ENCODE data around the gene PTPRN2. TPM values are rescaled to one million over a fixed set of nuclear protein-coding genes. Genes with fewer than 3 reads are reported as not detected.

PTPRN2 gene
- total and polyA plus RNA-seq, 2 donors (not counting 3 experiments of a cell fraction or from before 2014, with no cell fraction given): 0.62 to 0.88 TPM

GRCh38 chr7:157841773-157842370 lies 745.8 kb downstream of the PTPRN2 start:
- dilution Hi-C loops (cut with MboI; ENCODE audit: extremely low pct_ligation_motif_present, low sequenced_read_pairs): no loop called here
- CTCF ChIA-PET: no interaction called here

More at GRCh38 chr7:157841773-157842370, 745.8 kb downstream of the PTPRN2 start:
- no peaks in the 10 kb centered on the region for H4K20me1 ChIP-seq (replicated peaks; ENCODE audit: control insufficient read depth, extremely low read depth, insufficient read depth, low read length)
- no peak overlapping the region for H3K27ac ChIP-seq (ENCODE audit: insufficient read depth, low read depth, low read length)
- intact Hi-C loops (cut with micrococcal nuclease): no loop called here
- no peak overlapping the region for H2AFZ ChIP-seq (ENCODE audit: low read depth, low read length)
- POLR2A ChIA-PET: no interaction called here
- no peaks in the 10 kb centered on the region for H3K9me1 ChIP-seq (replicated peaks; ENCODE audit: control insufficient read depth, extremely low read depth, insufficient read depth, low read length)
- no TSS peak for BruUV-seq (replicated peaks)
- no peaks in the 10 kb centered on the region for H3K79me2 ChIP-seq (ENCODE audit: control insufficient read depth, insufficient read depth, low read length)
- peaks cover 15% of the 10 kb centered on the region for H3K9me3 ChIP-seq (replicated peaks; ENCODE audit: control insufficient read depth, insufficient read depth, low read length)
- no peak overlapping the region for H3K9ac ChIP-seq (replicated peaks; ENCODE audit: extremely low read depth, insufficient read depth, low read length)
- no peaks in the 10 kb centered on the region for H3K27me3 ChIP-seq (ENCODE audit: control insufficient read depth in 2 of 2, insufficient read depth in 2 of 2, low read length in 2 of 2)
- no peak for DNase-seq (ENCODE audit: low read depth, low spot score)
- TF ChIP-seq POLR2AphosphoS5 (IDR thresholded peaks at IDR 0.05; ENCODE audit: insufficient read depth, low read depth, low read length): no peak
- TF ChIP-seq JUN (IDR thresholded peaks at IDR 0.05; ENCODE audit: borderline replicate concordance, insufficient read depth, insufficient read length, low read depth): no peak
- no peak for TF ChIP-seq EZH2 (IDR thresholded peaks at IDR 0.05; ENCODE audit: borderline replicate concordance, low read depth, low read length, severe bottlenecking)
- no peak for TF ChIP-seq FOS (IDR thresholded peaks at IDR 0.05; ENCODE audit: borderline replicate concordance, insufficient read depth, low read length)
- TF ChIP-seq MYC (IDR thresholded peaks at IDR 0.05; ENCODE audit: low read depth, low read length): no peak
- no peak for TF ChIP-seq MAX (IDR thresholded peaks at IDR 0.05; ENCODE audit: insufficient read depth, insufficient read length)
- no peak for TF ChIP-seq POLR2A (IDR thresholded peaks at IDR 0.05; ENCODE audit: low read depth, low read length)
- no peak for TF ChIP-seq CTCF (IDR thresholded peaks at IDR 0.05; ENCODE audit: extremely low read depth in 1 of 2, insufficient read depth in 1 of 2, low read depth in 1 of 2, low read length in 2 of 2)
- no peak for TF ChIP-seq GATA2 (IDR thresholded peaks at IDR 0.05; ENCODE audit: insufficient read depth, insufficient read length, low read depth, low read length)
- H3K4me3 ChIP-seq (replicated peaks in 1 of 3; ENCODE audit: insufficient read depth in 1 of 3, low read depth in 1 of 3, low read length in 3 of 3): no peak overlapping the region
- H3K4me2 ChIP-seq (ENCODE audit: insufficient read depth, low read length): no peak overlapping the region
- no peak for FAIRE-seq
- no peaks in the 10 kb centered on the region for H3K4me1 ChIP-seq (ENCODE audit: control insufficient read depth, extremely low read depth, insufficient read depth, low read length)
- H3K36me3 ChIP-seq (ENCODE audit: control insufficient read depth in 2 of 2, extremely low read depth in 1 of 2, insufficient read depth in 2 of 2, low read length in 2 of 2): no peaks in the 10 kb centered on the region

Data from endothelial cell of umbilical vein (primary cell).